HG03521 (cell line): ENCODE data around the gene SIX4.
A peak's percentile ranks its signal among the peaks of the same experiment; 100 is the strongest.
"Not testable (repeated sequence)": the region's sequence is repeated elsewhere in the genome, so short reads cannot be mapped to it uniquely, and the experiment has no call there.

Experiments used
- ATAC-seq: cut with Tn5 transposase; IDR thresholded peaks from one replicate; pipeline ENCODE4 v1.9.1; 2021; ENCODE audit warnings: mild to moderate bottlenecking, moderate library complexity; ENCODE audit not compliant: unreplicated experiment

Gene SIX4

DNA sequence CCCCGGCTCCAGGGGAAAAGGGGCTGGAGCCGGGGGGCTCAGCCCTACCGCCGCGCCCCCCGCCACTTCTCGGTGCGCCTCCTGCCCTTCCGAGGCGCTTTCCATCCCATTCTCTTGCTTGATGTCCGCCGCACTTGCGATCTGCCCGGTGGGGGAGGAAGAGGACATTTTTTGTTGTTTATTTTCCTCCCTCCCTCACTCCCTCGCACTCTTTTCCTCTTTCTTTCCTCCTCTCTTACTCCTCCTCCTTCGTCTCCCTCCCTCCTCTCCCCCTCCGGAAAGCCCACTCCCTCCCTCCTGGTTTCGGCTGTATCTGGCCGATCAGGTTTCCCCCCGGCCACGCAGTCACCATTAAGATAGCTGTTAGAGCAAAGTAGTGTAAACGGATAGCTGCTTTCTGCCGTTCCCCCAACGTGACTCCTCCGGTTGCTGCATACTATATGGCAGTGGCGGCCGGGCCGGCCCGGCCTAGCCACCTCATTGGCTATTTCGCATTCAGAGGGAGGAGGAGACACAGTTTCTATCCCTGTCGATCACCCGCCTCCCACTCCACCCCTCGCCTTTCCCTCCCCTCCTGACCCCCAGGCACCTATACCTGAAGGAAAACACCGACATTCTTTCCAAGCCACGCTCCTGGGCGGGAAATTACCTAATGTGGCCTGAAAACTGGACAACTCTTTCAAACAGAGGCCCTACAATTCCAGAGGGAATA, at the start of gene SIX4:
SIX4 (minus strand) TSS at position 445 of the 712 bp plus-strand sequence; CDS start at position 168, 277 bp downstream.
- ATAC-seq, result peak; percentile 45

DNA sequence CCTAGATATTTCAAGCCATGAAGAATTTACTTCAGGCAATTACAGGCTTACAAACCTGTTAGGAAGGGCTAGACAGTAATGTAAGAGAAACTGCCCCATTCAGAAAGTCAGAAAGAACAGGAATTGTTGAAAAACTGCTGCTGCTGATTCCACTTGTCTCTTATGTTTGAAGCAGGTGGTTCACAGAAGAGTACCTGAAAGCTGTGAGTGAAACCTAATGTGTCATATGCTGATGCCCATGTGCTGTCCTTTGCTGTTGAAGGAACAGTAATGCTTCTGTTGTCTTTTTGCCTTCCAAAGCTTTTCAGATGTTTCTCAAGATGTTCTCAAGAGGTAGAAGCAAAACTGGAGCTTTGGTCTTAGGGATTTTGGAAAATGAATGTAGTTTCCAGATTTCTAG, 49.4 kb upstream of the SIX4 start:
- no peak for ATAC-seq

- no peak for ATAC-seq
Measured at GRCh38 chr14:60771117-60771516, 47.0 kb upstream of the SIX4 start.

DNA sequence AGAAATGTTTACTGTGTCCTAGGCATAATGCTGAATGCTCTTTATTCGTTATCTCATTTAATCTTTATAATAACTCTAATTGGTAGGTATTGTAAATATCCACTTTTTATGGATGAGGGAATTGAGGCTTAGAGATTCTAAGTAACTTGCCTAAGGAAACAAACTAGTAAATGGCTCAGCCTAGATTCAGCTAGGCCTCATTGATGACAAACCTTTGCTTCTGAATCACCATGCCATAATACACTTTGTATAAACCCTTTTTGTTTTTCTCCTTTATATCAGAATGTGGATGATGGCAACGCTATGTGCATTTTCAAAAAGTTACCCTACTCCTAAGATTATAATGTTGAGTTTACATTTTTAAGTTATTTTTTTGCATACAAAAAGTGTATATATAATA, 44.5 kb upstream of the SIX4 start:
- ATAC-seq, result no peak

GRCh38 chr14:60760644-60761364, 36.7 kb upstream of the SIX4 start:
- ATAC-seq, result no peak

DNA sequence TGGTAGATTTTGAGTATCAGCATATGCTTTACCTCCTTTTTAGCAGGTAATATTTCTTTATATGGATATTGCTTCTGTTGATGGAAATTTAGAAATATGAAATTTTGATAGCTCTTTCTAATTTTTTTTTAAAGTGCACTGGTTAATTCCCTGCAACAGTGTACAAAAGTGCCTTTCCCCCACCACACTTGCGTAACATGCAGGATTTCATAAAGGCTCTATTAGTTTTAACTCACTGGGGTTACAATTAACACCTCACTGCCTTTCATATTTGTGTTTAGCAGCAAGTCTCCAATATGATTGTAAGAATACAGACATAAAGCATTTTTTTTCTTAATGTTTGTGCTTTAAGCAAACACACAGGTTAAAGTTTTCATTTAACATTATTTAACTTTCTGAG, 36.1 kb upstream of the SIX4 start:
- ATAC-seq, result no peak

DNA sequence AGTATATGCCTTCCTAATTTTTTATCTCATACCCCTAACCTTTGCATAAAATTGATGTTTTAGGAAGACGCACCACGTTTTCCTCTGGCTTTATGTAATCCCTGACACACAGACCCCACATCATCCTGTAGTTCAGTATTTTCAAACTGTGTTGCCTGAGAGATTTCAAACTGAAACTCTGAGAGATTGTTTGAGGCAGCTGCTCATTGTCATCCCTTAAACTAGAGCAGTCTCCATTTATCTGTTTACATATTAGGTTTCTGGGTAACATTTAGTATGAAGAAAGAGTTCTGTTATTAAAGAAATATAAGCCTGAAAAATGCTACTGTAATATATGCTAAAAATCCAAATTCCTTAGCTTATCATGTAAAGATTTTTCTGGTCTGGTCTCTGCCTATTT, 34.7 kb upstream of the SIX4 start:
- ATAC-seq, result no peak

DNA sequence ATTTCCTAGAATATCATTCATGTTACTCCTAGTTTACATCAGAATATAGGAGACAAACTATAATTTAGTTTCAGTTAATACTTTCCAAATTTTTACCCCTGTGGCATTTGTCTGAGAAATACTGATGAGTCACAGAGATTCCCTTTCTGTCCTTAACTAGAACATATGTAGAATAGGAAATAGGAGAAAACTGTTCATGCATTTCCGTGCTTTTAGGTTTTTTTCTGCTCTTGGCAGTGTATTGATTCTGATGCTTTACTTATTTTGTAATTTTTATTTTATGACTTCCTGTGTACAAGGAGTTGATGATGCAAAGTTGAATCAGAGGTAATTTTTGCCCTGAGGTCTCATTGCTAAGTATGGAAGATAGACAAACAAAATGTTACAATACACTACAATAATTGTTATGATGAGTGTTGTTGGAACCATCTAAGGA, 33.4 kb upstream of the SIX4 start:
- ATAC-seq, result no peak

DNA sequence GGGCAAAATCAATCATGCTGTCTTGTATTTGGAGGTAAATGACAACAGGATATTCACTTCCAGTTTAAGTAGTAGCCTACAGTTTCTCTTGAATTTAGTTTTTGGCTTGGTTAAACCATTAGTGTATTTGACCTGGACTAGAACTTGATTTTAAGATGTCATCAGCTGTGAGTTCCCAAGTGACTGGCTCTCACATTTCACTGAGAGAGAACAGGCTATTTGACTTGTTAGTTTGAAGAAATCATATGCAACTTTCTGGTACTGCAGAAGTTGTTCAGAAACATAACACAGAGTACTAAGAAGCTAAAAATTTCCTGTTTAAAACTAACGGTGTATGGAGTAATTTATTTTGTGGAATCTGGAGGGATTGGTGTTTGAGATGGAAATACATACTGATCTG, 32.7 kb upstream of the SIX4 start:
- no peak for ATAC-seq

DNA sequence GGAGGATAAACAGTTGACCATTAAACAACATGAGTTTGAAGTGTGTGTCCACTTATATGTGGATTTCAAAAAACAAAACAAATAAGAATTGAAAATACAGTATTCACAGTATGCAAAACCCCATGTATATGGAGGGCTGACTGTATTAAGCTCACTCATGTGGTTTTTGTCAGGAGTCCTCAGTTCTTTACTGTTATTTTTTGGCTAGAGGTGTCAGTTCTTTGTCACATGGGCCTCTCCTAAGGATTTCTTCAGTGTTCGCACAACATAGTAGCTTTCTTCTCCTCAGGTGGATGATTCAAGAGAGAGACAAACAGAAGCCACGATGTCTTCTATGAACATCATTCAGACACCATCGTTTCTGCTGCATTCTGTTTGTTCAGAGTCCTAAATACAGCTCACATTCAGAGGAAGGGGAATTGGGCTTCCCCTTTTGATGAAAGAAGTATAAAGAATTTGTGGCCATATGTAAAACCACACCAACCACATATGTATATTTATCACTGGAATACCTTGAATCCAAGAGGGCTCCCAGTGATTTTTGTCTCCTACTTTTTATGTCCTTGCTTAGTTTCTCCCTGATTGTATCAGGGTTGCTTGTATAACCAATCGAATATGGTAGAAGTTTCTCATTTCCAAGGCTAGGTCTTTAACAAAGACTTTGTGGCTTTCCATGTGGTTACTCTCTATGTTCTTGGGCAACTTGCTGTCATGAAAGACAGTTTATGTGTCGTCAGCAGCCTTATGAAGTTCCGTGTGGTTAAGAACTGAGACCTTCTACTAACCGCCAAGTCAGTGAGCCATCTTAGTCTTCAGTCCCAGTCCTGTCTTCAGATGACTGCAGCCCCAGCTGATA, 29.3 kb upstream of the SIX4 start:
- peak; percentile 97 for ATAC-seq

GRCh38 chr14:60744566-60744965, 20.4 kb upstream of the SIX4 start:
- no peak for ATAC-seq

- no peak for ATAC-seq
Measured at GRCh38 chr14:60738843-60739508, 14.8 kb upstream of the SIX4 start.

DNA sequence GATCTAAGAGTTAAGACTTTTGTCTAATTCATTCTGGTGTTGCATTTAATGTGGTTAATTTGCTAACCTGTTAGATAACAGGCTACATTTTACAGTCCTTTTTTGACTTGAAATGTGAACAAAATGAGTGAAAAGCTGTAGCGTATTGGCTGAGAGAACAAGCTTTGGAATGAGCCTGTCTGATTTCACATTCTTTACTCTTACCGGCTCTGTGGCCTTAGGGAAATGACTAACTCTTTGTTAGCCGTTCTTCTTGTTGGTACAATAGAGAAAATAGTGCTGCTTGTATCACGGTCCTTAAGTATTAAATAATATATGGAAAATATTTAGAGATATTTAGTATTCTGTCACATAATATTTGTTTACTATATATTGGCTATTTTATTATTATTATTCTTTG, 12.3 kb upstream of the SIX4 start:
- no peak for ATAC-seq

- ATAC-seq, result no peak
Measured at GRCh38 chr14:60735416-60735815, 11.3 kb upstream of the SIX4 start.

GRCh38 chr14:60734465-60735242, 10.5 kb upstream of the SIX4 start, which contains the start of gene MNAT1:
Gene MNAT1 (plus strand): TSS chr14:60734761. CDS start chr14:60734863, 102 bp downstream.
- peak; percentile 96 for ATAC-seq

DNA sequence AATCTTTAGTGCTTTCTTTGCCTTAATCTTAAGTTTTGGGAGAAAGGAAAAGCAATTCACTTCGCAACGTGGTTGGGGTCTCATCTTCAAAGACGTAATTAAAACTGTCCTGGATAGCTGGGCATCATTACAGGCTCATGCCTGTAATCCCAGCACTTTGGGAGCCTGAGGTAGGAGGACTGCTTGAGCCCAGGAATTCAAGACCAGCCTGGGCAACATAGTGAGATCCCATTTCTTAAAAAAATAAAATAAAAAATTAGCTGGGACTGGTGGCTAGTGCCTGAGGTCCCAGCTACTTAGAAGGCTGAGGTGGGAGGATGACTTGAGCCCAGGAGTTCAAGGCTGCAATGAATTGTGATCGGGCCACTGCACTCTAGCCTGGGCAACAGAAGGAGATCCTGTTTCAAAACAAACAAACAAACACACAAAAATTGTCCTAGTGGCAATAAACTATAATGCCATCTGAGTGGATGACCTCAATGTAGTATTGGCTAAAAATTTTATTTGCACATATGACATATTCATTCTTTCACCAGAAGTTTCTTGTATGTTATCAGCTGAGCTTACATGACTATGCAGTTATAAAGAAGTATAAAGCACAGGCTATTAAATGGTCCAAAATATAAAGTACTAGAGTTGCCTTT, 8.8 kb upstream of the SIX4 start:
- ATAC-seq, result no peak

DNA sequence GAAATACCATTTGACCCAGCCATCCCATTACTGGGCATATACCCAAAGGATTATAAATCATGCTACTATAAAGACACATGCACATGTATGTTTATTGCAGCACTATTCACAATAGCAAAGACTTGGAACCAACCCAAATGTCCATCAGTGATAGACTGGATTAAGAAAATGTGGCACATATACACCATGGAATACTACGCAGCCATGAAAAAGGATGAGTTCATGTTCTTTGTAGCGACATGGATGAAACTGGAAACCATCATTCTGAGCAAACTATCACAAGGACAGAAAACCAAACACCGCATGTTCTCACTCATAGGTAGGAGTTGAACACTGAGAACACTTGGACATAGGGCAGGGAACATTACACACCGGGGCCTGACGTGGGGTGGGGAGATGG, 7.1 kb upstream of the SIX4 start:
- not testable (repeated sequence) for ATAC-seq

DNA sequence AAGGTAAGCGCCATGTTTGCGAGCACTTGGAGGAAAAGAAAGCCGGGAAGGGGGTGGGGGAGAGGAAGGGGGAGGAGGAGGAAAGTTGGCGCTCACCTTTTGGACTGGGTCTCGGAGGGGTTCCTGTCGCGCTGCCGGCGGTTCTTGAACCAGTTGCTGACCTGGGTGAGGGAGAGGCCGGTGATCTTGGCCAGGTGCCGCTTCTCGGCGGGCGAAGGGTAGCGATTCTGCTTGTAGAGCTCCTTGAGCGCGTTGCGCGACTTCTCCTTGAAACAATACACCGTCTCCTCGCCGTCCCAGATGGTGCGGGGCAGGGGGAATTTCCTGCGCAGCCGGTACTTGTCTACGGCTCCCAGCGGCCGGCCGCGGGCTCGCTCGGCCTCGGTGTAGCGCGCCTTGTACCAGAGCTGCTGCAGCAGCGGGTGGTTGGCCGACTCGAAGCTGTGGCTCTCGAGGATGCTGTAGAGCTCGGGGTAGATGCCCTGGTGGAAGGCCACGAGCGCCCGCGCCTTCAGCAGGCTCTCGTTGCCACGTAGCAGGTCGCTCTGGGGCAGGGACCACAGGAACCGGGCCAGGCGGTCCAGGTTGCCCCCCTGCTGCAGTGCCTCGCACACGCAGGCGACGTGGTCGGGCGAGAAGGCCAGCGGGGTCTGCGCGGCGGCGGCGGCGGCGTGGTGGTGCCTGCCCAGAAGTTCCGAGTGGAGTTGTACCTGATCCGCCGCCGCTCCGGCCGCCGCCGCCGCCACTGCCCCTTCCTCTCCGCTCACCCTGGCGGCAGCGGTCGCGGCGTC, 840 bp downstream of the SIX4 start:
- ATAC-seq, result no peak
